Neuronal stem cell (in vitro differentiated cells): Measurements from ENCODE around the gene RIC3.

ENCODE experiments used
- DNase-seq: peaks from one replicate; pipeline ENCODE4 v3.0.0-alpha.2; 2013; ENCODE audit warnings: low spot score
- H2AFZ ChIP-seq: one replicate; pipeline ENCODE4 v1.6.1; 2013; ENCODE audit warnings: mild to moderate bottlenecking, low read length, inconsistent platforms
- H2AK5ac ChIP-seq: 2 replicates; pipeline ENCODE4 v1.6.1; 2013; ENCODE audit warnings: low read depth, mild to moderate bottlenecking, inconsistent platforms, low read length, moderate library complexity, mixed read lengths
- H2BK120ac ChIP-seq: 2 replicates; pipeline ENCODE4 v1.6.1; 2013; ENCODE audit warnings: low read depth, mild to moderate bottlenecking, inconsistent platforms, low read length, moderate library complexity, mixed read lengths
- H2BK12ac ChIP-seq: one replicate; pipeline ENCODE4 v1.6.1; 2013; ENCODE audit warnings: low read length, inconsistent platforms
- H2BK15ac ChIP-seq: 2 replicates; pipeline ENCODE4 v1.6.1; 2013; ENCODE audit warnings: mild to moderate bottlenecking, low read length, inconsistent platforms, mixed read lengths
- H2BK5ac ChIP-seq: one replicate; pipeline ENCODE4 v1.6.1; 2013; ENCODE audit warnings: inconsistent platforms, mild to moderate bottlenecking, low read length, moderate library complexity
- H3K14ac ChIP-seq: one replicate; pipeline ENCODE4 v1.6.1; 2013; ENCODE audit warnings: low read length, inconsistent platforms
- H3K18ac ChIP-seq: 2 replicates; pipeline ENCODE4 v1.6.1; 2013; ENCODE audit warnings: low read length, inconsistent platforms
- H3K23ac ChIP-seq: 2 replicates; pipeline ENCODE4 v1.6.1; 2013; ENCODE audit warnings: low read depth, mild to moderate bottlenecking, mixed read lengths, low read length, inconsistent platforms; ENCODE audit not compliant: poor library complexity
- H3K27ac ChIP-seq: replicated peaks from 3 replicates; pipeline ENCODE4 v1.5.1; 2013; ENCODE audit warnings: low read length, inconsistent platforms
- H3K27me3 ChIP-seq, 3 experiments: 2 replicates each; pipeline ENCODE4 v1.6.1; 2013; ENCODE audit warnings: low read length in 3 of 3, mild to moderate bottlenecking in 2 of 3, inconsistent platforms in 1 of 3, low read depth in 1 of 3, mixed read lengths in 1 of 3, moderate library complexity in 1 of 3; ENCODE audit not compliant: control insufficient read depth in 3 of 3, insufficient read depth in 3 of 3
- H3K36me3 ChIP-seq, 2 donors: replicated peaks in 1 of 2; 2 replicates each; pipeline ENCODE4 v1.6.1; 2013; ENCODE audit warnings: low read length in 2 of 2; ENCODE audit not compliant: control insufficient read depth in 2 of 2, insufficient read depth in 2 of 2
- H3K4ac ChIP-seq: 2 replicates; pipeline ENCODE4 v1.6.1; 2013; ENCODE audit warnings: inconsistent platforms, mild to moderate bottlenecking, low read length, moderate library complexity
- H3K4me1 ChIP-seq, 2 donors: 1 replicate in 1 of 2; 2 replicates in 1 of 2; pipeline ENCODE4 v1.6.1; 2013; ENCODE audit warnings: low read length in 2 of 2, low read depth in 1 of 2; ENCODE audit not compliant: control insufficient read depth in 2 of 2, insufficient read depth in 1 of 2
- H3K4me2 ChIP-seq: one replicate; pipeline ENCODE4 v1.6.1; 2013; ENCODE audit warnings: mild to moderate bottlenecking, low read length, inconsistent platforms; ENCODE audit not compliant: insufficient read depth, poor library complexity, severe bottlenecking
- H3K4me3 ChIP-seq, 2 donors: 2 replicates each; pipeline ENCODE4 v1.5.1; 2013; ENCODE audit warnings: low read length in 2 of 2, mild to moderate bottlenecking in 2 of 2, inconsistent platforms in 1 of 2, moderate library complexity in 1 of 2
- H3K79me1 ChIP-seq: one replicate; pipeline ENCODE4 v1.6.1; 2013; ENCODE audit warnings: low read depth, mild to moderate bottlenecking, inconsistent platforms, low read length, moderate library complexity
- H3K9ac ChIP-seq: one replicate; pipeline ENCODE4 v1.6.1; 2013; ENCODE audit warnings: mild to moderate bottlenecking, low read depth, low read length, inconsistent platforms; ENCODE audit not compliant: poor library complexity
- H3K9me3 ChIP-seq, 2 donors: replicated peaks in 1 of 2; 2 replicates each; pipeline versions ENCODE3 to v1.6.1; 2013; ENCODE audit warnings: low read length in 2 of 2, mild to moderate bottlenecking in 2 of 2, inconsistent platforms in 1 of 2, low read depth in 1 of 2, mixed read lengths in 1 of 2, moderate library complexity in 1 of 2; ENCODE audit not compliant: control insufficient read depth in 2 of 2, insufficient read depth in 1 of 2
- H4K8ac ChIP-seq: one replicate; pipeline ENCODE4 v1.6.1; 2013; ENCODE audit warnings: low read depth, mild to moderate bottlenecking, inconsistent platforms, low read length, moderate library complexity
- H4K91ac ChIP-seq: one replicate; pipeline ENCODE4 v1.6.1; 2013; ENCODE audit warnings: low read length, low read depth, mild to moderate bottlenecking, inconsistent platforms; ENCODE audit not compliant: poor library complexity
- WGBS, 2 donors: extraction: QIAGEN DNeasy Blood & Tissue Kit; methylation state at CpG; one replicate each; pipeline ENCODE4 v1.1.7; 2013; ENCODE audit warnings: missing lambda C conversion rate in 2 of 2, mixed read lengths in 1 of 2; ENCODE audit not compliant: insufficient read length in 2 of 2, insufficient replicate concordance in 1 of 2; ENCODE audit errors: extremely low coverage in 2 of 2; 5-methylcytosine and 5-hydroxymethylcytosine counted together

RIC3 gene

DNA sequence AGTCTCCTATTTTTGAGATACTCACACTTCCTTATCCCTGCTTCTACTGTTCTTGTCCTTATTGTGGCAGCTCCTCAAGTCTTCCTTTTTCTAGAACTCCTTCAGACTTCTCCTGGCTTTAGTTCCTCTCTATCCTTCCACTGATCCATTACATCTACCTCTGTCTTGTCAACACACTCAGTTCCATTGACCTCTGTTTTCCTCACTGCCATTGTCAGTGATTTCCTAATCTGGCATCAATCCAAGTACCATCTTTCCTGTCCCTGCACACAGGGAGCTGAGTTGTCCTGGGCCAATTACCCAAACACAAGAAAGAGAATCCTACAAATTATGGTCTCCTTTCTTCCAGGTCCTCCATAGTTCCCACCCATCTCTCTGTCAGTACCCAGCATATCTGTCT is 27.9 kb upstream of the RIC3 start:
- H3K18ac ChIP-seq, result no peak overlapping the region
- H3K14ac ChIP-seq, result no peak overlapping the region
- peaks cover 0 to 9% (median 4%) of the 10 kb centered on the region in 3 experiments for H3K27me3 ChIP-seq
- H2BK15ac ChIP-seq, result no peak overlapping the region
- H3K23ac ChIP-seq, result no peak overlapping the region
- no peak overlapping the region for H2BK5ac ChIP-seq
- H3K9ac ChIP-seq, result no peak overlapping the region
- no peak overlapping the region for H2AFZ ChIP-seq
- no peak overlapping the region for H3K27ac ChIP-seq
- H3K79me1 ChIP-seq, result no peaks in the 10 kb centered on the region
- H3K9me3 ChIP-seq, result no peaks in the 10 kb centered on the region
- no peak overlapping the region for H2BK120ac ChIP-seq
- H2AK5ac ChIP-seq, result no peak overlapping the region
- peaks cover 0 to 2% of the 10 kb centered on the region in 2 donors for H3K4me1 ChIP-seq
- H2BK12ac ChIP-seq, result no peak overlapping the region
- no peak for DNase-seq
- no peak overlapping the region for H3K4me2 ChIP-seq
- no peak overlapping the region for H3K4ac ChIP-seq
- no peak overlapping the region for H3K4me3 ChIP-seq
- H4K8ac ChIP-seq, result no peak overlapping the region
- H4K91ac ChIP-seq, result no peak overlapping the region
- H3K36me3 ChIP-seq, result no peaks in the 10 kb centered on the region

GRCh38 chr11:8194956-8195355 is 26.1 kb upstream of the RIC3 start:
- Histone ChIP-seq H4K91ac (no peak overlapping the region), H4K8ac (no peak overlapping the region), H3K36me3 (no peaks in the 10 kb centered on the region), H3K14ac (no peak overlapping the region), H2BK120ac (no peak overlapping the region), H3K27me3 (peaks cover 0 to 9% (median 4%) of the 10 kb centered on the region in 3 experiments), H2AK5ac (no peak overlapping the region), H3K23ac (no peak overlapping the region), H3K4ac (no peak overlapping the region), H2BK5ac (no peak overlapping the region), H3K4me3 (no peak overlapping the region), H3K79me1 (no peaks in the 10 kb centered on the region), H3K18ac (no peak overlapping the region), H3K4me1 (peaks cover 0 to 2% of the 10 kb centered on the region in 2 donors), H2BK12ac (no peak overlapping the region), H3K9ac (no peak overlapping the region), H2AFZ (no peak overlapping the region), H2BK15ac (no peak overlapping the region), H3K27ac (no peak overlapping the region), H3K9me3 (no peaks in the 10 kb centered on the region), H3K4me2 (no peak overlapping the region)
- WGBS, 2 donors, result no CpG with 5 or more reads among the region's 4 CpGs
- no peak for DNase-seq

DNA sequence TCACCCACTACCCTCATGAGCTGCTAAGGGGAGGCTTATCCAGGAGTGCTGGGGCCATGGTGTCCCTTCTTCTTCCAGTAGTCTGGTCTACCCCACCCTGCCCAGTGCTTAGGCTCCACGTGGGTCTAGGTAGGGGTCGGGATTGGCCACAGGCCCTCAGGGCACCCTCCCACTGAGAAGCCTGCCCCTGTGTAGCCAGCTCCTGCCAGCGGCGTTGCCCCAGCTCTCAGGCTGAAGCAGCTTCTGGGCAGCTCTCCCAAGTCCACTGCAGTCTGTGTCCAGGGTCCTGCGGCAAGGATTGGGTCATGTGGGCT is 24.0 kb upstream of the RIC3 start:
- Histone ChIP-seq H3K27me3 (peaks cover 0 to 9% (median 4%) of the 10 kb centered on the region in 3 experiments), H2BK12ac (no peak overlapping the region), H2BK5ac (no peak overlapping the region), H4K8ac (no peak overlapping the region), H3K4me3 (no peak overlapping the region), H2AK5ac (no peak overlapping the region), H3K9me3 (no peaks in the 10 kb centered on the region), H3K4me2 (no peak overlapping the region), H3K36me3 (no peaks in the 10 kb centered on the region), H3K18ac (peak overlapping the region; percentile 16), H3K23ac (no peak overlapping the region), H2BK15ac (no peak overlapping the region), H3K14ac (no peak overlapping the region), H3K27ac (no peak overlapping the region), H3K4me1 (peaks cover 0 to 2% of the 10 kb centered on the region in 2 donors), H3K9ac (no peak overlapping the region), H3K4ac (no peak overlapping the region), H3K79me1 (no peaks in the 10 kb centered on the region), H4K91ac (no peak overlapping the region), H2BK120ac (no peak overlapping the region), H2AFZ (peak overlapping the region; percentile 42)
- WGBS, 2 donors, result no CpG with 5 or more reads among the region's 5 CpGs
- no peak for DNase-seq

- Histone ChIP-seq H3K9me3 (no peaks in the 10 kb centered on the region), H3K9ac (peak overlapping the region; percentile 79), H3K79me1 (no peaks in the 10 kb centered on the region), H3K14ac (no peak overlapping the region), H2BK12ac (peak overlapping the region; percentile 89), H2AK5ac (peak overlapping the region; percentile 42), H4K91ac (no peak overlapping the region), H3K4me2 (no peak overlapping the region), H2BK120ac (no peak overlapping the region), H2AFZ (peak overlapping the region; percentile 42), H2BK15ac (peak overlapping the region; percentile 81), H3K4me1 (peaks cover 0 to 2% of the 10 kb centered on the region in 2 donors), H3K18ac (peak overlapping the region; percentile 61), H4K8ac (no peak overlapping the region), H3K36me3 (no peaks in the 10 kb centered on the region), H2BK5ac (no peak overlapping the region), H3K23ac (peak overlapping the region; percentile 7), H3K4ac (no peak overlapping the region), H3K27me3 (peaks cover 0 to 9% (median 4%) of the 10 kb centered on the region in 3 experiments), H3K27ac (no peak overlapping the region), H3K4me3 (no peak overlapping the region)
- DNase-seq, result peak; percentile 73
- WGBS, 2 donors, result no CpG with 5 or more reads among the region's 19 CpGs
Measured at GRCh38 chr11:8192016-8192895, 23.4 kb upstream of the RIC3 start.
